Adrenal gland (tissue), 12 donors: ENCODE results near the gene TECR. TPM values are rescaled to one million over a fixed set of nuclear protein-coding genes. Genes with fewer than 3 reads are reported as not detected.
"Not testable (repeated sequence)": the region's sequence is repeated elsewhere in the genome, so short reads cannot be mapped to it uniquely, and the experiment has no call there.

ENCODE experiments used
- DNase-seq, 7 donors: peaks; one replicate each; pipeline ENCODE4 v3.0.0-alpha.2; 2019 to 2020
- H3K27ac ChIP-seq, 5 donors: fragments of 200-600 bp; sonication (generic) in 4 of 5; 1 replicate in 3 of 5; 2 replicates in 2 of 5; pipeline versions ENCODE4 v1.5.1 to v1.8.0; 2016 to 2020; ENCODE audit warnings: mild to moderate bottlenecking in 1 of 5
- H3K27me3 ChIP-seq: fragments of 200-600 bp; 2 replicates; pipeline ENCODE4 v1.8.0; 2021
- H3K36me3 ChIP-seq, 2 donors: fragments of 200-600 bp; replicated peaks in 1 of 2; 1 replicate in 1 of 2; 2 replicates in 1 of 2; pipeline versions ENCODE4 v1.5.1 to v1.8.0; 2018 to 2022
- H3K4me1 ChIP-seq, 2 donors: fragments of 200-600 bp; replicated peaks in 1 of 2; 1 replicate in 1 of 2; 2 replicates in 1 of 2; pipeline versions ENCODE4 v1.5.1 to v1.8.0; 2018 to 2021
- H3K4me3 ChIP-seq, 4 donors: fragments of 200-600 bp; sonication (generic) in 3 of 4; one replicate each; pipeline ENCODE4 v1.5.1; 2016 to 2018
- H3K9me3 ChIP-seq, 3 donors: fragments of 200-600 bp; sonication (generic) in 1 of 3; replicated peaks in 1 of 3; 1 replicate in 2 of 3; 2 replicates in 1 of 3; pipeline versions ENCODE4 v1.5.1 to v1.8.0; 2016 to 2021
- CTCF ChIP-seq, 6 experiments: fragments of 450-650 bp in 4 of 6; fragments of 200-600 bp in 2 of 6; sonication (generic) in 1 of 6; IDR thresholded peaks; 1 replicate in 5 of 6; 2 replicates in 1 of 6; pipeline versions ENCODE4 v1.5.1 to v1.8.0; 2016 to 2021; ENCODE audit warnings: antibody characterized with exemption in 6 of 6, mild to moderate bottlenecking in 2 of 6, moderate library complexity in 1 of 6
- POLR2A ChIP-seq, 2 donors: fragments of 450-650 bp; IDR thresholded peaks; one replicate each; pipeline ENCODE4 v1.6.1; 2017; ENCODE audit warnings: antibody characterized with exemption in 2 of 2, mild to moderate bottlenecking in 2 of 2, moderate library complexity in 1 of 2
- WGBS, 4 donors: extraction: QIAGEN DNeasy Blood & Tissue Kit in 2 of 4; methylation state at CpG; one replicate each; pipeline versions ENCODE4 v1.1.5 to v1.1.7; 2013 to 2017; 5-methylcytosine and 5-hydroxymethylcytosine counted together
- intact Hi-C, 2 donors: fragments of 100-400 bp; cut with DNase I; formaldehyde crosslinking; loops; one replicate each; pipeline versions ENCODE4 v1.14.1 to v1.15.0; 2022 to 2023
- microRNA counts, 2 donors: library from miRNA; unstranded; fragments of <30 nt; microRNA quantifications; one replicate each; lab custom pipeline; 2016
- microRNA-seq, 3 donors: library from miRNA; unstranded; fragments of <30 nt; microRNA quantifications; one replicate each; pipeline ENCODE4, GENCODE V29; 2017 to 2020
- polyA plus RNA-seq, 3 donors: library from polyadenylated mRNA; stranded (reverse); fragments of 200-250 nt in 2 of 3; fragments of 350-450 nt in 1 of 3; fragmentation: Illumina TruSeq in 1 of 3; extraction: RNeasy Lipid Tissue Mini Kit (QIAGEN cat#74804) in 1 of 3; gene quantifications; one replicate each; pipeline ENCODE4 v1.2.3, GENCODE V29; 2013 to 2014
- small RNA-seq, 2 donors: library from RNA; depleted of rRNA; stranded (forward); fragments of <200 nt; gene quantifications; one replicate each; pipeline ENCODE3, GENCODE V24; 2016
- total RNA-seq, 9 donors: library from RNA; depleted of rRNA in 4 of 9; stranded (reverse); fragments of >200 nt in 4 of 9; fragments of 120-200 nt in 1 of 9; fragmentation: NEBNext Ultra II Directional in 1 of 9; extraction: Animal tissue kit (Norgen Biotek cat#: 25700) in 1 of 9; gene quantifications; one replicate each; pipeline versions ENCODE4 v1.1.0 to v1.2.4, GENCODE V29; 2013 to 2023
- donor health status: healthy with polysubstance abuse.
- donor health status: Bipolar disorder and iron deficiency.
- donor health status: DM: yes; HTN: yes; CAD: no.
- donor health status: DM: no; HTN: no; CAD: no.
- donor health status: DM: no; HTN: no; CAD: no.
- donor health status: DM: yes; HTN: yes; CAD: no.

The TECR gene
- total and polyA plus RNA-seq, 12 donors = 108 to 610 (median 219) TPM

- H3K27ac ChIP-seq = no peak overlapping the region
- no peaks in the 10 kb centered on the region for H3K9me3 ChIP-seq
- H3K4me1 ChIP-seq = no peaks in the 10 kb centered on the region
- TF ChIP-seq CTCF (IDR thresholded peaks at IDR 0.05) = no peak
- TF ChIP-seq POLR2A (IDR thresholded peaks at IDR 0.05) = no peak
- DNase-seq = no peak
- intact Hi-C loops = no loop called here
- H3K27me3 ChIP-seq = no peaks in the 10 kb centered on the region
- no peaks in the 10 kb centered on the region for H3K36me3 ChIP-seq
- H3K4me3 ChIP-seq = no peak overlapping the region
- 43 to 69% (median 52%) methylated on average over 4 of the region's 4 CpGs for WGBS, 4 donors
These were observed 81.7 kb downstream of the TECR start for GRCh38 chr19:14611051-14611450.

GRCh38 chr19:14612242-14612641 lies 82.8 kb downstream of the TECR start:
- H3K36me3 ChIP-seq, DNase-seq, H3K27me3 ChIP-seq, H3K4me1 ChIP-seq, H3K9me3 ChIP-seq, H3K27ac ChIP-seq, H3K4me3 ChIP-seq, intact Hi-C loops: not testable (repeated sequence)
- 61 to 83% (median 75%) methylated on average over 2 to 5 of the region's 5 CpGs for WGBS, 4 donors

- WGBS, 4 donors = 78 to 93% (median 91%) methylated on average over 3 to 4 of the region's 4 CpGs
- no peak for TF ChIP-seq POLR2A (IDR thresholded peaks at IDR 0.05)
- no peak for TF ChIP-seq CTCF (IDR thresholded peaks at IDR 0.05)
- DNase-seq = no peak
- H3K4me1 ChIP-seq = no peaks in the 10 kb centered on the region
- intact Hi-C loops = no loop called here
- H3K4me3 ChIP-seq = no peak overlapping the region
- no peak overlapping the region for H3K27ac ChIP-seq
- H3K36me3 ChIP-seq = no peaks in the 10 kb centered on the region
- no peaks in the 10 kb centered on the region for H3K9me3 ChIP-seq
- H3K27me3 ChIP-seq = no peaks in the 10 kb centered on the region
These were observed 83.3 kb downstream of the TECR start for GRCh38 chr19:14612657-14613056.

- H3K36me3 ChIP-seq, intact Hi-C loops, H3K27me3 ChIP-seq, H3K4me1 ChIP-seq, DNase-seq, H3K27ac ChIP-seq, H3K4me3 ChIP-seq, H3K9me3 ChIP-seq: not testable (repeated sequence)
- WGBS, 4 donors = 59 to 76% (median 66%) methylated on average over 13 to 14 of the region's 14 CpGs
These were observed 84.2 kb downstream of the TECR start for GRCh38 chr19:14613399-14614098.

- Histone ChIP-seq H3K36me3 (no peaks in the 10 kb centered on the region), H3K27me3 (no peaks in the 10 kb centered on the region), H3K4me1 (no peaks in the 10 kb centered on the region), H3K4me3 (no peak overlapping the region), H3K9me3 (peaks cover 0 to 5% (median 0%) of the 10 kb centered on the region in 3 donors), H3K27ac (no peak overlapping the region)
- intact Hi-C loops = no loop called here
- no peak for TF ChIP-seq CTCF (IDR thresholded peaks at IDR 0.05)
- 44 to 61% (median 54%) methylated on average over 4 of the region's 4 CpGs for WGBS, 4 donors
- DNase-seq = peak in 1 of 7 donors; percentile 14
These were observed 84.7 kb downstream of the TECR start for GRCh38 chr19:14614099-14614412.

MicroRNAs encoded within 50 kb of the gene (microRNA counts, 767-probe panel; counts per million panel counts)
- 0 counts per million in 2 donors for microRNA hsa-miR-639 (lab: Ali Mortazavi, UCI)

Small RNA genes within 50 kb of the gene (microRNA-seq; reads per million reads assigned to microRNA genes)
- gene MIR639 = 0.76 to 4.3 (median 1.3) reads per million in 3 donors

Small RNA genes within 50 kb of the gene (small RNA-seq; reads per million reads assigned to genes)
- gene RN7SL842P (0 reads per million in 2 donors), gene SNRPGP15 (0 reads per million in 2 donors)

Other genes starting within 250 kb of the TECR start
- 100 to 1,000 TPM in 1 of 9 donors, 10 to 100 TPM in 7, 1 to 10 TPM in 1; 7.4 to 103 (median 70.6) TPM for gene ADGRE5, start 148.2 kb upstream of the TECR start, total RNA-seq
- gene ADGRE5, start 148.2 kb upstream of the TECR start, polyA plus RNA-seq = 10 to 100 TPM; 11.7 to 25.8 (median 15.9) TPM
- gene DDX39A, start 110.3 kb upstream of the TECR start, total RNA-seq = 10 to 100 TPM; 30.7 to 60.7 (median 42.7) TPM
- gene DDX39A, start 110.3 kb upstream of the TECR start, polyA plus RNA-seq = 100 to 1,000 TPM in 2 of 3 donors, 10 to 100 TPM in 1; 26.7 to 262 (median 126) TPM
- gene PKN1, start 96.3 kb upstream of the TECR start, total RNA-seq = 100 to 1,000 TPM in 7 of 9 donors, 10 to 100 TPM in 2; 49.9 to 184 (median 122) TPM
- gene PKN1, start 96.3 kb upstream of the TECR start, polyA plus RNA-seq = 100 to 1,000 TPM in 2 of 3 donors, 10 to 100 TPM in 1; 27.5 to 209 (median 118) TPM
- 10 to 100 TPM in 1 of 9 donors, 1 to 10 TPM in 8; 2.0 to 31.1 (median 4.5) TPM for gene PTGER1, start 54.2 kb upstream of the TECR start, total RNA-seq
- 1 to 10 TPM in 2 of 3 donors, not detected in 1; 1.9 to 4.8 TPM for gene PTGER1, start 54.2 kb upstream of the TECR start, polyA plus RNA-seq
- gene GIPC1, start 33.5 kb upstream of the TECR start, total RNA-seq = 100 to 1,000 TPM in 1 of 9 donors, 10 to 100 TPM in 8; 52.2 to 107 (median 62.3) TPM
- gene GIPC1, start 33.5 kb upstream of the TECR start, polyA plus RNA-seq = 10 to 100 TPM; 26.6 to 85.7 (median 74.3) TPM
- gene DNAJB1, start 11.2 kb upstream of the TECR start, total RNA-seq = 100 to 1,000 TPM in 7 of 9 donors, 10 to 100 TPM in 2; 86.9 to 273 (median 142) TPM
- 100 to 1,000 TPM in 1 of 3 donors, 10 to 100 TPM in 2; 42.5 to 192 (median 45.5) TPM for gene DNAJB1, start 11.2 kb upstream of the TECR start, polyA plus RNA-seq
- gene NDUFB7, start 42.5 kb downstream of the TECR start, total RNA-seq = 100 to 1,000 TPM; 170 to 658 (median 357) TPM
- 100 to 1,000 TPM in 2 of 3 donors, 10 to 100 TPM in 1; 19.1 to 848 (median 637) TPM for gene NDUFB7, start 42.5 kb downstream of the TECR start, polyA plus RNA-seq
- not detected for gene CLEC17A, start 53.5 kb downstream of the TECR start, total RNA-seq
- under 1 TPM in 2 of 3 donors, not detected in 1; 0.03 to 0.16 TPM for gene CLEC17A, start 53.5 kb downstream of the TECR start, polyA plus RNA-seq
- gene ADGRE3, start 145.2 kb downstream of the TECR start, total RNA-seq = under 1 TPM in 2 of 9 donors, not detected in 7; 0.06 to 0.39 TPM
- not detected for gene ADGRE3, start 145.2 kb downstream of the TECR start, polyA plus RNA-seq
- 10 to 100 TPM; 13.4 to 26.1 (median 19.5) TPM for gene ZNF333, start 160.5 kb downstream of the TECR start, total RNA-seq
- gene ZNF333, start 160.5 kb downstream of the TECR start, polyA plus RNA-seq = 10 to 100 TPM in 2 of 3 donors, 1 to 10 TPM in 1; 8.3 to 17.8 (median 12.1) TPM
- 10 to 100 TPM in 4 of 9 donors, 1 to 10 TPM in 4, under 1 TPM in 1; 0.11 to 47.9 (median 8.3) TPM for gene ADGRE2, start 249.0 kb downstream of the TECR start, total RNA-seq
- 1 to 10 TPM; 1.7 to 6.4 (median 2.8) TPM for gene ADGRE2, start 249.0 kb downstream of the TECR start, polyA plus RNA-seq